Upper lobe of left lung (tissue), 4 donors: ENCODE data around the gene POLR2B.

ENCODE experiments used
- EP300 ChIP-seq, 4 donors: sonication (generic); formaldehyde crosslinking; IDR thresholded peaks; one replicate each; pipeline ENCODE4 v1.5.1; 2017; ENCODE audit warnings: antibody characterized with exemption in 4 of 4, control low read depth in 2 of 4
- POLR2A ChIP-seq, 4 donors: fragments of 450-650 bp; IDR thresholded peaks; one replicate each; pipeline ENCODE4 v1.5.1; 2016 to 2017; ENCODE audit warnings: antibody characterized with exemption in 4 of 4, mild to moderate bottlenecking in 2 of 4
- POLR2AphosphoS5 ChIP-seq, 2 donors: sonication (generic); formaldehyde crosslinking; IDR thresholded peaks; one replicate each; pipeline ENCODE4 v1.5.1; 2017; ENCODE audit warnings: antibody characterized with exemption in 2 of 2
- TF ChIP-seq, protein P1 (sequence below), 6 experiments: fragments of 450-650 bp in 4 of 6; fragments of 200-600 bp in 2 of 6; sonication (generic) in 2 of 6; IDR thresholded peaks; one replicate each; pipeline ENCODE4 v1.5.1; 2016 to 2019; ENCODE audit warnings: antibody characterized with exemption in 6 of 6

GRCh38 chr4:57064120-57064519 is 85.4 kb downstream of the POLR2B start:
- TF ChIP-seq, protein P1, sequence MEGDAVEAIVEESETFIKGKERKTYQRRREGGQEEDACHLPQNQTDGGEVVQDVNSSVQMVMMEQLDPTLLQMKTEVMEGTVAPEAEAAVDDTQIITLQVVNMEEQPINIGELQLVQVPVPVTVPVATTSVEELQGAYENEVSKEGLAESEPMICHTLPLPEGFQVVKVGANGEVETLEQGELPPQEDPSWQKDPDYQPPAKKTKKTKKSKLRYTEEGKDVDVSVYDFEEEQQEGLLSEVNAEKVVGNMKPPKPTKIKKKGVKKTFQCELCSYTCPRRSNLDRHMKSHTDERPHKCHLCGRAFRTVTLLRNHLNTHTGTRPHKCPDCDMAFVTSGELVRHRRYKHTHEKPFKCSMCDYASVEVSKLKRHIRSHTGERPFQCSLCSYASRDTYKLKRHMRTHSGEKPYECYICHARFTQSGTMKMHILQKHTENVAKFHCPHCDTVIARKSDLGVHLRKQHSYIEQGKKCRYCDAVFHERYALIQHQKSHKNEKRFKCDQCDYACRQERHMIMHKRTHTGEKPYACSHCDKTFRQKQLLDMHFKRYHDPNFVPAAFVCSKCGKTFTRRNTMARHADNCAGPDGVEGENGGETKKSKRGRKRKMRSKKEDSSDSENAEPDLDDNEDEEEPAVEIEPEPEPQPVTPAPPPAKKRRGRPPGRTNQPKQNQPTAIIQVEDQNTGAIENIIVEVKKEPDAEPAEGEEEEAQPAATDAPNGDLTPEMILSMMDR (IDR thresholded peaks at IDR 0.05): no peak
- TF ChIP-seq EP300 (IDR thresholded peaks at IDR 0.05) (no peak), POLR2A (IDR thresholded peaks at IDR 0.05) (no peak), POLR2AphosphoS5 (IDR thresholded peaks at IDR 0.05) (no peak)
